SU-DHL-6 (cell line): ENCODE results near the gene DLX6.

ENCODE experiments used
- H2AFZ ChIP-seq: fragments of 200-600 bp; sonication (generic); 2 replicates; pipeline ENCODE4 v1.6.1; 2014; ENCODE audit warnings: low read depth, mild to moderate bottlenecking, moderate library complexity, mixed read lengths, antibody characterized with exemption, low read length; ENCODE audit not compliant: severe bottlenecking
- H3F3A ChIP-seq: fragments of 200-600 bp; shearing (Covaris generic); 2 replicates; pipeline ENCODE4 v1.6.0; 2016; ENCODE audit warnings: antibody characterized with exemption, mild to moderate bottlenecking; ENCODE audit not compliant: insufficient read depth
- H3K27ac ChIP-seq: fragments of 200-600 bp; sonication (generic); 2 replicates; pipeline ENCODE4 v1.5.1; 2016; ENCODE audit warnings: low read depth, mild to moderate bottlenecking, low read length, moderate library complexity, mixed read lengths
- H3K27me3 ChIP-seq: fragments of 200-600 bp; sonication (generic), shearing (Covaris generic); 2 replicates; pipeline ENCODE4 v1.6.0; 2014; ENCODE audit warnings: mild to moderate bottlenecking, low read length
- H3K36me3 ChIP-seq: fragments of 200-600 bp; sonication (generic); 2 replicates; pipeline ENCODE4 v1.6.1; 2014; ENCODE audit warnings: mild to moderate bottlenecking, low read length, mixed read lengths
- H3K4me2 ChIP-seq: fragments of 300-600, 200-600 bp; shearing (Covaris generic), sonication (generic); 2 replicates; pipeline ENCODE4 v1.6.0; 2014; ENCODE audit warnings: low read length, low read depth, mild to moderate bottlenecking; ENCODE audit not compliant: poor library complexity, severe bottlenecking
- H3K4me3 ChIP-seq: fragments of 200-600 bp; sonication (generic); 2 replicates; pipeline ENCODE4 v1.5.1; 2014; ENCODE audit warnings: antibody characterized with exemption, low read length, mild to moderate bottlenecking, mixed read lengths; ENCODE audit not compliant: insufficient read depth, poor library complexity, severe bottlenecking
- H3K79me2 ChIP-seq: fragments of 200-600 bp; sonication (generic); 2 replicates; pipeline ENCODE4 v1.6.1; 2014; ENCODE audit warnings: mild to moderate bottlenecking, low read length, moderate library complexity; ENCODE audit not compliant: insufficient read depth
- H3K9ac ChIP-seq: fragments of 200-600 bp; sonication (generic); 2 replicates; pipeline ENCODE4 v1.7.0; 2014; ENCODE audit warnings: mild to moderate bottlenecking, low read length
- H3K9me2 ChIP-seq: fragments of 200-600 bp; sonication (generic); replicated peaks from 2 replicates; pipeline ENCODE4 v1.6.1; 2014; ENCODE audit warnings: low read length; ENCODE audit not compliant: insufficient read depth
- H3K9me3 ChIP-seq: fragments of 200-600 bp; sonication (generic); 2 replicates; pipeline ENCODE4 v1.6.1; 2014; ENCODE audit warnings: low read length, mixed read lengths; ENCODE audit not compliant: insufficient read depth
- H4K20me1 ChIP-seq: fragments of 200-600 bp; sonication (generic); 2 replicates; pipeline ENCODE4 v1.6.1; 2014; ENCODE audit warnings: low read depth, mild to moderate bottlenecking, antibody characterized with exemption, low read length, moderate library complexity, mixed read lengths
- CTCF ChIP-seq: fragments of 200-600 bp; sonication (generic); IDR thresholded peaks from one replicate; pipeline ENCODE4 v1.5.1; 2017; ENCODE audit warnings: antibody characterized with exemption, mild to moderate bottlenecking, low read length, moderate library complexity; ENCODE audit not compliant: insufficient read depth, poor library complexity, severe bottlenecking
- EZH2phosphoT487 ChIP-seq: fragments of 200-600 bp; sonication (generic), shearing (Covaris generic); conservative IDR thresholded peaks from 2 replicates; pipeline ENCODE4 v1.6.1; 2018; ENCODE audit warnings: mild to moderate bottlenecking, antibody characterized with exemption, low read length, moderate library complexity, mixed read lengths

The DLX6 gene

DNA sequence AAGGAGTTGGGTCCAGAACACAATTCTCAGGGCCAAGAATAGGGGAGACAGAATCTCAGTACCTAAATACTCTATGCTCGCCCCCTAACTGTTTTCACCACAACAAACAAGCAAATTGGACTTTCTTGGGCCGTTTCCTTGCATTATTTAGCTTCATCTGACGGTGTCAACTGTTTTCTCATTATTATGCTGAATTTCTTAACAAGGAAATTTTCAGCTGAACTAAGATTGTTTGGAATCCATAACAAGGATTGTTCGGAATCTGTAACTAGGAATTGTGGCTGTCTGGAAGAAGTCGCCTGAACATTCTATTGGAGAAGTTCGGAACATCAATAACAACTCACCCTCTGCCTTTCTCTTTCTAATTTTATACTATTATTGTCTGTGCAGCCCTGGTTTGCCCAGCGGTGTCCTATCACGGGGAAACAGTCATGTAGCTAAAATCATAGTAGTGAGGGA, 15.5 kb upstream of the DLX6 start:
- H3K4me2 ChIP-seq: no peak overlapping the region

DNA sequence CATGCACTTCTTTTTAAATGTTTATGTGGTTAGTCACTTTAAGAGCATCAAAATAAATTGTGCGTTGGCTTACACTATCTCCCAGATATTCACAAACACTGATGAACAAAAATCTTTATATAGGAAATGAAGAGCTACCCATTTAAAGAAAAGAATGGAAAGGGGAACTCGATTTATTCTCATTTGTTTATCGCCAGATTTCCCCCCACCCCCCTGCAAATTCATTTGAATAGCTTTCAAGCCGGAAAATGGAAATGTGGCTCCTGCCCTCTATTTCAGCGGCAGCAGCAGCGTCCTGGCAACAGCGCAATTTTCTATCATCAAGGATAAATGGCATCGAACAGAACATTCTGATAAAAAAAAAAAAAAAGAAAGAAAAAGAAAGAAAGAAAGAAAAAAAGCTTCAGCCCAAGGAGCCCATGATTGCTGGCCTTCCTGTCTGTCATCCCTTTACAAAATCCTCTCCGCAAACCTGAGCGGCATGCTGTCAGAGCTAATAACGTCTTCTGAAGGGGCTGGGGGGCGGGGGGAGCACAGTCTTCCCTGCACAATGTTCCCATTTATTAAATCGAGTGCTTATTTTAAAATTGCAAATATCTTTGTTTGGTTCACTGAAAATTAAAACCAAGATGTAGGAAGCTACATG, 13.7 kb upstream of the DLX6 start:
- no peak overlapping the region for H3K4me2 ChIP-seq
- no peaks in the 10 kb centered on the region for H3K9me2 ChIP-seq
- TF ChIP-seq EZH2phosphoT487: no peak
- no peak for TF ChIP-seq CTCF
- no peak overlapping the region for H3K27ac ChIP-seq
- no peaks in the 10 kb centered on the region for H3K27me3 ChIP-seq
- no peaks in the 10 kb centered on the region for H4K20me1 ChIP-seq
- no peaks in the 10 kb centered on the region for H3F3A ChIP-seq
- H3K9ac ChIP-seq: no peak overlapping the region
- no peaks in the 10 kb centered on the region for H3K79me2 ChIP-seq
- no peaks in the 10 kb centered on the region for H3K36me3 ChIP-seq
- H2AFZ ChIP-seq: no peak overlapping the region
- H3K4me3 ChIP-seq: no peak overlapping the region
- H3K9me3 ChIP-seq: no peaks in the 10 kb centered on the region

More for the DNA sequence above, 15.5 kb upstream of the DLX6 start:
- no peaks in the 10 kb centered on the region for H3F3A ChIP-seq
- no peak overlapping the region for H2AFZ ChIP-seq
- H3K79me2 ChIP-seq: no peaks in the 10 kb centered on the region
- no peaks in the 10 kb centered on the region for H3K36me3 ChIP-seq
- H4K20me1 ChIP-seq: no peaks in the 10 kb centered on the region
- H3K27ac ChIP-seq: no peak overlapping the region
- no peaks in the 10 kb centered on the region for H3K9me2 ChIP-seq
- no peaks in the 10 kb centered on the region for H3K27me3 ChIP-seq
- TF ChIP-seq EZH2phosphoT487 (no peak), CTCF (no peak)
- no peaks in the 10 kb centered on the region for H3K9me3 ChIP-seq
- H3K9ac ChIP-seq: no peak overlapping the region
- no peak overlapping the region for H3K4me3 ChIP-seq

DNA sequence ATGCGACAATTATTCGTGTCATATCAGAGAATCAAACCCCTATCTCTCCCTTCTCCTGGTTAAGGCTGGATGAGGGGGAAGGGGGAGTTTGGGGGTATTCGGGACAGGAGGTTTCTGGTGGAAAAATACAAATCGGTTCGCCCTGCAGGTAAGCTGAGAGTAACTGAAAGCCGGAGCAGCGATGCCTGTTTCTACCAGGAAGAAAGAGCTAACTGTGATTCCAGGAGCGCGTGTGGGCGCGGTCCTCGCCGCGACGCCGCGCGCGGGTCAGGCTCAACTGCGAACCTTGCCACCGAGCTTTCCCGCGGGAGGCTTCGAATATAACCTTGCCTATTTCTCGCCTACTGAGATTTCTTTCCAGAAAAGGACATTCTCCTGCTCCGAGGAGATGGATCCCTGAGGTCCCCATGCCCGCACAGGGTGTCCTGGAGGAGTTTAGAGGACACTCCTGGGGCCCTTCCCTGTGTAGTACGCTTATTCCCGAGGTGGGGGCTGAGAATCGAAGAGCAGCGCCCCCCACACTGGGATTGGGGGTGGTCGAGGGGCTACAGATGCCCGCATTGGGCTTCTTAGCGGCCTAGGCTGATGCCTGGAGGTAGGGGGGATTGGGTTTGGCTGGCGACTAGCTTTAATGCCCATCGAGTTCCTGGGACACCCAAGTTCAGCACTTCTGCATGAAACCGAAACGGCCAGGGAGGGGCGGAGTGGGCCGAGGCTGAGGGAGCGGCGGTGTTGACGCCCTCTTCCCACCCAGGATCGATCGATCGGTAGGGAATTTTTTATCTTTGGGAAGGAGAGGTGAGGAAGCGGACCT, 13.0 kb upstream of the DLX6 start:
- H3K9me3 ChIP-seq: no peaks in the 10 kb centered on the region
- H3K9ac ChIP-seq: no peak overlapping the region
- no peak for TF ChIP-seq EZH2phosphoT487
- no peak for TF ChIP-seq CTCF
- H3K4me2 ChIP-seq: no peak overlapping the region
- no peak overlapping the region for H2AFZ ChIP-seq
- H3K27me3 ChIP-seq: no peaks in the 10 kb centered on the region
- H3K9me2 ChIP-seq: no peaks in the 10 kb centered on the region
- H3K27ac ChIP-seq: no peak overlapping the region
- no peaks in the 10 kb centered on the region for H3K36me3 ChIP-seq
- no peaks in the 10 kb centered on the region for H4K20me1 ChIP-seq
- H3F3A ChIP-seq: no peaks in the 10 kb centered on the region
- H3K79me2 ChIP-seq: no peaks in the 10 kb centered on the region
- no peak overlapping the region for H3K4me3 ChIP-seq
